Fibroblast of villous mesenchyme (primary cell): ENCODE data around the gene CPSF2. TPM values are rescaled to one million over a fixed set of nuclear protein-coding genes. Genes with fewer than 3 reads are reported as not detected.

Experiments
- DNase-seq: peaks from one replicate; pipeline ENCODE4 v3.0.0-alpha.2; 2010; ENCODE audit warnings: low read depth
- H3K4me3 ChIP-seq: 2 replicates; pipeline ENCODE4 v1.5.1; 2011; ENCODE audit warnings: low read depth, mild to moderate bottlenecking, low read length
- CTCF ChIP-seq: IDR thresholded peaks from 2 replicates; pipeline ENCODE4 v1.5.1; 2012; ENCODE audit warnings: low read depth, mild to moderate bottlenecking, low read length; ENCODE audit not compliant: insufficient read depth
- total RNA-seq: library from RNA; depleted of rRNA; stranded (reverse); fragments of >200 nt; gene quantifications from 2 replicates; pipeline ENCODE4 v1.2.3, GENCODE V29; 2012

CPSF2 gene
- total RNA-seq, 1 donor = 67.8 TPM

GRCh38 chr14:92105073-92105892 lies 16.5 kb upstream of the CPSF2 start:
- no peak for TF ChIP-seq CTCF

GRCh38 chr14:92105893-92106142 lies 16.0 kb upstream of the CPSF2 start:
- peak overlapping the region; percentile 84 for H3K4me3 ChIP-seq
- peak; percentile 84 for DNase-seq

More at GRCh38 chr14:92105073-92105892, 16.5 kb upstream of the CPSF2 start:
- H3K4me3 ChIP-seq = peak overlapping the region; percentile 84
- DNase-seq = no peak

DNA sequence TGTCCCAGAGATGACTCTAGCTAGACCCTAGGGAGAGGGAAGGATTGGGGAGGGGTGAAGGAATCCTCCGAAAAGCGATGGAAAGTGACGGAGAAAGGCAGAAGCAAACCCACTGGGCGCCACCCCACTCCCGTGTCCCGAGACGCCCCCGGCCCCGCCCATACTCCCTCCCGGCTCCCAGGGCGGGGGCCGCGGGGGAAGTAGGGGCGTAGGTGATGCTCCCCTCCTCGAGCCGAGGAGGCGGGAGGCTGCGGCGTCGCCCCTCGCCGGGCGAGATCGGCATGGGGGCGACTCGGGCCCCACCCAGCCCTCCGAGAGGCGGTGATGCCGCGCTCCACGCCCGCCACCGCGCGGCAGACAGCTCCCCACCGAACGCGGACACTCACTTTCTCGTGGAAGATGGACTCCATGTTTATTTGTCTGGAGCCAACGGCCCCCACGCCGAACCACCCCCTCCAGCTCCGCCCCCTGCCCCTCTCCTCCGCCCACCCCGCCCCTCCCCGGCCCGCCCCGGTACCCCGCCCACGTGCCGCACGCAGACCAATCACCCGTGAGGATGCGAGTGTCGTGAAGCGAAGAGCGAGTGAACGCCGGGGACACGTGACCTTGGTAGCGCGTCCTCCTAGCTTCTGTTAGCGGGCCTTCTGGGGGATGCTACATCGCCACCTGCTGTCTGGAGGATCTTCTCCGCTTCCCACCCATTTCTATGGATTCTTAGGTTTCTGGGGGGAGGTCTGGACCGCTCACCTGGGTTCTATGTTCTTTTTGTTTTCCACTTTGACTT lies 15.4 kb upstream of the CPSF2 start, which contains the start of gene ATXN3:
Gene ATXN3 (minus strand): TSS at position 440 of the 784 bp plus-strand sequence. CDS start 30 bp downstream, at position 410.
- H3K4me3 ChIP-seq = peak within 1 kb of the TSS; percentile 84
- TF ChIP-seq CTCF = peak; percentile 75
- peak; percentile 99 for DNase-seq

More at GRCh38 chr14:92105893-92106142, 16.0 kb upstream of the CPSF2 start:
- no peak for TF ChIP-seq CTCF

DNA sequence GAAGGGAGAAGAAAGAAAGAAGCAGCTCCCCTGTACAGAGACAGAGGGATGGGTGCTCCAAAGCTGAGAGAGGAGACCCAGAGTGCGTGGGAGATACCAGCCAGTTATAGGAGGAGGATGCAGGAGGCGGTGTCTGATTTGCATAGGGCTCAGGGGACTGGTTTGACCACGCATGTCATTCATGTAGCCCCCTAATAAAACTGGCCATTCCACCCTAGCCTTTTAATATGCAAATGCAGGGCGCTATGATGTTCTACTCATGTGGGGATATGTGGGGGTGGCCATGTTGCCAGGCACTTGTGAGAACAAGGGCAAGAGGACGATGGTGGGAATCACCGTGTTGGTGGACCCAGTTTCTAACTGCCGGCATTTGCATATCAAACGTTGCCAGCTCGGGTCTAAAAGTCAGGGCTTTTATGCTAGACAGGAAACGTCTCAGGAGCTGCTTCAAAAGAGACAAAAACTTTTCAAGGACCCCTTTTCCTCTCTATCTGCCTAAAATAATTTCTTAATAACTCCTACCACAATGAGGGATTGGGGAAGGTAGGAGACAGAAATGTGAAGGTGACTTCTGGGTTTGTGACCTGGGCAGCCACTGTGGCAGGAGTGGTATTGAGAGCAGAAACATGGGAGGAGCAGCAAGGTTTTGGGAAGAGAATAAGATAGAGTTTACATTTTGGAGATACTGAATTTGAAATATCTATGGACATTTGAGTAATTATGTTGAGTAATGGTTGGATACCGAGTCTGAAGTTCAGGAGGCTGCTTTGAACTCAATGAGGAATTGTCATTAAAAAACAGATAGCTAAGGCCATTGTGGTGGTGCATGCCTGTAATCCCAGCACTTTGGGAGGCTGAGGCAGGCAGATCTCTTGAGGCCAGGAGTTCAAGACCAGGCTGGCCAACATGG lies 13.2 kb upstream of the CPSF2 start:
- TF ChIP-seq CTCF = no peak
- no peak overlapping the region for H3K4me3 ChIP-seq
- no peak for DNase-seq

DNA sequence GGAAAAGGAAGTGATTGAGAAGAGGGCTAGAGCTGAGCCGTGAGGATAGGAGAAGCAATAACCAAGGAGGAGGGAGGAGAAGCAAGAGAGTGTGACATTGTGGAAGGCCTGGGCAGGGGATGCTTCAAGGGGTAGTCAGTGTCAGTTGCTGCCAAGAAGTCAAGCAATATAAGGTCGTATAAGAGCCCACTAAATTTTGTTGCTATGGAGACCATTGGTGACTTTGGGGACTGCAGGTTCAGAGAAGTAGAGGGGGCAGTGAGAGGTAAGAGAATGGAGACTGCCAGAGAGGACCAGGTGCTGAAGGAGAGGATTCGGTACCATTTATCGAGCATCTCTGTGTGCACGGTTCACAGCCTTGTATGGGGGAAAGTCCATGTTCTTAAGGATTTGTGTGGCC lies 12.3 kb upstream of the CPSF2 start:
- DNase-seq = no peak
- no peak for TF ChIP-seq CTCF
- no peak overlapping the region for H3K4me3 ChIP-seq

DNA sequence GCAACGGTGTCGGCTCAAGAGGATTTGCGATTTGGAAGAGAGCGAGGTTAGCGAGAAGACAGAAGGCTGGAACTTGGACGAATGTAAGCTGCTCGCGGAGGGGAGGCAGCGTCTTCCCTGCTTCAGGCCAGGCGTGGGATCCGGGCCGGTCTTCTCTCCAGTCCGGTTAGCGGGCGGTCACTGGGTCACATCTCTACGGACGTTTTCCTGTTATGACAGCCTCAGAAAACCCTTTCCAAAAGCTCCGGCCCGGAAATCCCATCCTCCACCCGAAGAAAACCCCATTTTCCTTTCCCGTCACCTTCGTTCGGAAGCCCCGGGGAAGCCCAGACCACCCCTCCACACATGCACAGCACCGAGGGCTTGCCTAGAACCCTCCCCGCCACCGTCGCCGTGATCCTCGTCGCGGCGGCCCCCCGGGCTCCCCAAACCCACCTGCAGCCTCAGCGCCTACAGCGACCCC lies 531 bp upstream of the CPSF2 start:
- DNase-seq = peak; percentile 62
- H3K4me3 ChIP-seq = peak overlapping the region; percentile 73
- TF ChIP-seq CTCF = no peak
